ENCODE data around the gene NOSIP.

DNA sequence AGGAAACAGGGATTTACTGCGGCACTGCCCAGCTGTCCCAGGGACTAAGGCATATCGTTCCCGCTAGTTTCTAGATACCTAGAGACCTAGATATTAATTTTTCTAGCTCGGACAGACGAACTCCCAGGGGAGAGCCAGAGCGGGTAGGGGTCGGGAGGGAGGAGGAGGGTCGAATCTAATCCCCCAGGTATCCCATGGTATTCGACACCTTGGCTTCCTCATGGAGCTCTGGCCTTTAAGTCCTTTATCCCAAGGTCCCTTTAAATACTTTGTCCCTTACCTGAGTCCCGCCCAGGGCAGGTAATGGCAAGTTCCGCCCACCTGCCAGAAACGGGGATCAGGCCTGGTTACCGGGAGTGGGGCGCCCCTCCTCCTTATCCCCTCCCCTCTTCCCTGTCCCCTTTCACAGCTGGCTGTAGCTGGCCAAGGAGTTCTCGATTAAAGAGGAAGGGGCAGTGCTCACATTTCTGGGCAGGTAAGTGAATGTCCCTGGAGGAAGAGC lies 702 bp upstream of the NOSIP start, which contains the start of gene PRRG2:
- TF ChIP-seq CEBPB (IDR thresholded peaks at IDR 0.05; ENCODE audit: low read depth, low read length) (no peak), POLR2A (IDR thresholded peaks at IDR 0.05; ENCODE audit: low read depth, low read length) (no peak), FOS (IDR thresholded peaks at IDR 0.05; ENCODE audit: low read depth, low read length) (no peak), MAFK (IDR thresholded peaks at IDR 0.05; ENCODE audit: low read depth, low read length) (no peak), USF2 (IDR thresholded peaks at IDR 0.05; ENCODE audit: low read depth, low read length) (no peak), RAD21 (IDR thresholded peaks at IDR 0.05; ENCODE audit: low read length) (no peak), RCOR1 (IDR thresholded peaks at IDR 0.05; ENCODE audit: insufficient replicate concordance, low read length) (no peak), SMC3 (IDR thresholded peaks at IDR 0.05; ENCODE audit: low read depth, low read length) (no peak)
- TF ChIP-seq, protein P1, sequence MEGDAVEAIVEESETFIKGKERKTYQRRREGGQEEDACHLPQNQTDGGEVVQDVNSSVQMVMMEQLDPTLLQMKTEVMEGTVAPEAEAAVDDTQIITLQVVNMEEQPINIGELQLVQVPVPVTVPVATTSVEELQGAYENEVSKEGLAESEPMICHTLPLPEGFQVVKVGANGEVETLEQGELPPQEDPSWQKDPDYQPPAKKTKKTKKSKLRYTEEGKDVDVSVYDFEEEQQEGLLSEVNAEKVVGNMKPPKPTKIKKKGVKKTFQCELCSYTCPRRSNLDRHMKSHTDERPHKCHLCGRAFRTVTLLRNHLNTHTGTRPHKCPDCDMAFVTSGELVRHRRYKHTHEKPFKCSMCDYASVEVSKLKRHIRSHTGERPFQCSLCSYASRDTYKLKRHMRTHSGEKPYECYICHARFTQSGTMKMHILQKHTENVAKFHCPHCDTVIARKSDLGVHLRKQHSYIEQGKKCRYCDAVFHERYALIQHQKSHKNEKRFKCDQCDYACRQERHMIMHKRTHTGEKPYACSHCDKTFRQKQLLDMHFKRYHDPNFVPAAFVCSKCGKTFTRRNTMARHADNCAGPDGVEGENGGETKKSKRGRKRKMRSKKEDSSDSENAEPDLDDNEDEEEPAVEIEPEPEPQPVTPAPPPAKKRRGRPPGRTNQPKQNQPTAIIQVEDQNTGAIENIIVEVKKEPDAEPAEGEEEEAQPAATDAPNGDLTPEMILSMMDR (conservative IDR thresholded peaks at IDR 0.05; ENCODE audit: low read depth, low read length) = no peak

All from IMR-90 (cell line).